ENCODE data around the gene IER3IP1. TPM values are rescaled to one million over a fixed set of nuclear protein-coding genes. Genes with fewer than 3 reads are reported as not detected.

Gene IER3IP1
- polyA plus RNA-seq, 1 donor (not counting 4 experiments of a cell fraction or from before 2014, with no cell fraction given): 17.5 TPM

- peaks cover 4% of the 10 kb centered on the region for H4K20me1 ChIP-seq (ENCODE audit: control insufficient read depth, extremely low read depth, insufficient read depth, low read length)
- H2AFZ ChIP-seq (ENCODE audit: control insufficient read depth, low read length): no peak overlapping the region
- H3K9me1 ChIP-seq (ENCODE audit: control insufficient read depth, extremely low read depth, insufficient read depth, low read length): no peaks in the 10 kb centered on the region
- H3K79me2 ChIP-seq (ENCODE audit: control insufficient read depth, insufficient read depth, low read length): peaks cover 74% of the 10 kb centered on the region
- no peak overlapping the region for H3K9ac ChIP-seq (ENCODE audit: control insufficient read depth, extremely low read depth, insufficient read depth, low read length)
- no peaks in the 10 kb centered on the region for H3K27me3 ChIP-seq (ENCODE audit: control insufficient read depth, extremely low read depth, insufficient read depth, low read length)
- no peak overlapping the region for H3K4me3 ChIP-seq (ENCODE audit: control insufficient read depth in 2 of 3, extremely low read depth in 1 of 3, insufficient read depth in 2 of 3, low read depth in 1 of 3, low read length in 3 of 3)
- H3K4me1 ChIP-seq (ENCODE audit: control insufficient read depth, extremely low read depth, insufficient read depth, low read length): peaks cover 5% of the 10 kb centered on the region
- no peak overlapping the region for H3K27ac ChIP-seq (ENCODE audit: control insufficient read depth, insufficient read depth, low read length)
- no peak overlapping the region for H3K4me2 ChIP-seq (ENCODE audit: control insufficient read depth, extremely low read depth, insufficient read depth, low read depth, low read length)
- no peak for DNase-seq (ENCODE audit: low read depth, low spot score)
- H3K9me3 ChIP-seq (ENCODE audit: control insufficient read depth, low read depth, low read length): no peaks in the 10 kb centered on the region
- no peak for TF ChIP-seq CTCF (optimal IDR thresholded peaks at IDR 0.05 in 1 of 3, IDR thresholded peaks at IDR 0.05 in 1 of 3, conservative IDR thresholded peaks at IDR 0.05 in 1 of 3; ENCODE audit: extremely low read depth in 1 of 3, insufficient read depth in 2 of 3, low read length in 3 of 3)
- TF ChIP-seq EZH2 (IDR thresholded peaks at IDR 0.05; ENCODE audit: low read length): no peak
- no peak for FAIRE-seq
- dilution Hi-C loops (cut with MboI; ENCODE audit: extremely low pct_ligation_motif_present, low sequenced_read_pairs): no loop called here
- H3K36me3 ChIP-seq (ENCODE audit: control insufficient read depth in 2 of 2, extremely low read depth in 1 of 2, insufficient read depth in 2 of 2, low read length in 2 of 2): no peaks in the 10 kb centered on the region
Measured at GRCh38 chr18:47166294-47166693, 9.9 kb downstream of the IER3IP1 start.

- Histone ChIP-seq H2AFZ (ENCODE audit: control insufficient read depth, low read length) (no peak overlapping the region), H3K9me3 (ENCODE audit: control insufficient read depth, low read depth, low read length) (no peaks in the 10 kb centered on the region), H3K27ac (ENCODE audit: control insufficient read depth, insufficient read depth, low read length) (peak overlapping the region; percentile 66), H4K20me1 (ENCODE audit: control insufficient read depth, extremely low read depth, insufficient read depth, low read length) (peaks cover 4% of the 10 kb centered on the region), H3K9ac (ENCODE audit: control insufficient read depth, extremely low read depth, insufficient read depth, low read length) (peak overlapping the region; percentile 22), H3K9me1 (ENCODE audit: control insufficient read depth, extremely low read depth, insufficient read depth, low read length) (no peaks in the 10 kb centered on the region), H3K36me3 (ENCODE audit: control insufficient read depth in 2 of 2, extremely low read depth in 1 of 2, insufficient read depth in 2 of 2, low read length in 2 of 2) (no peaks in the 10 kb centered on the region), H3K4me2 (ENCODE audit: control insufficient read depth, extremely low read depth, insufficient read depth, low read depth, low read length) (peak overlapping the region; percentile 37), H3K4me1 (ENCODE audit: control insufficient read depth, extremely low read depth, insufficient read depth, low read length) (peaks cover 5% of the 10 kb centered on the region), H3K4me3 (ENCODE audit: control insufficient read depth in 2 of 3, extremely low read depth in 1 of 3, insufficient read depth in 2 of 3, low read depth in 1 of 3, low read length in 3 of 3) (no peak overlapping the region), H3K27me3 (ENCODE audit: control insufficient read depth, extremely low read depth, insufficient read depth, low read length) (no peaks in the 10 kb centered on the region), H3K79me2 (ENCODE audit: control insufficient read depth, insufficient read depth, low read length) (peaks cover 78% of the 10 kb centered on the region)
- dilution Hi-C loops (cut with MboI; ENCODE audit: extremely low pct_ligation_motif_present, low sequenced_read_pairs): no loop called here
- DNase-seq (ENCODE audit: low read depth, low spot score) (no peak), FAIRE-seq (peak; percentile 65)
- TF ChIP-seq EZH2 (IDR thresholded peaks at IDR 0.05; ENCODE audit: low read length) (no peak), CTCF (optimal IDR thresholded peaks at IDR 0.05 in 1 of 3, IDR thresholded peaks at IDR 0.05 in 1 of 3, conservative IDR thresholded peaks at IDR 0.05 in 1 of 3; ENCODE audit: extremely low read depth in 1 of 3, insufficient read depth in 2 of 3, low read length in 3 of 3) (no peak)
Measured at GRCh38 chr18:47163241-47163640, 12.9 kb downstream of the IER3IP1 start.
